IMR-90 (cell line): Measurements from ENCODE around the gene MAPKAPK2. TPM values are rescaled to one million over a fixed set of nuclear protein-coding genes. Genes with fewer than 3 reads are reported as not detected.

Source experiments
- ATAC-seq: fragments of 200-7000 bp; cut with Tn5 transposase; 2 replicates; pipeline ENCODE4 v1.9.1; 2020; ENCODE audit warnings: low read depth, mild to moderate bottlenecking, moderate library complexity
- BruUV-seq: library from RNA; stranded (reverse); fragments of 400-500 nt; replicated peaks from 2 replicates; lab custom pipeline; 2021; lab: Mats Ljungman, UMichigan
- CTCF ChIA-PET: fragments of 300-600 bp; formaldehyde crosslinking; extraction: SDS; loops from one replicate; lab custom pipeline; 2021; ENCODE audit warnings: antibody characterized with exemption; lab: Yijun Ruan, JAX
- POLR2A ChIA-PET: fragments of 300-600 bp; sonication (Branson Sonifier 250); formaldehyde crosslinking; loops from one replicate; lab custom pipeline; 2022; ENCODE audit warnings: antibody characterized with exemption; ENCODE audit not compliant: unreplicated experiment; lab: Charles Lee
- DNase-seq: peaks from one replicate; pipeline ENCODE4 v3.0.0; 2013
- H2AFZ ChIP-seq: replicated peaks from 2 replicates; pipeline ENCODE3; 2013; ENCODE audit warnings: low read length, mild to moderate bottlenecking; ENCODE audit not compliant: poor library complexity
- H2AK5ac ChIP-seq: 2 replicates; pipeline ENCODE4 v1.6.1; 2013; ENCODE audit warnings: low read depth, low read length, inconsistent platforms
- H2AK9ac ChIP-seq: replicated peaks from 2 replicates; pipeline ENCODE3; 2013; ENCODE audit warnings: mild to moderate bottlenecking, low read depth, low read length, moderate library complexity; ENCODE audit not compliant: poor library complexity
- H2BK120ac ChIP-seq: 2 replicates; pipeline ENCODE4 v1.6.1; 2013; ENCODE audit warnings: low read depth, low read length, inconsistent platforms
- H2BK15ac ChIP-seq: 3 replicates; pipeline ENCODE4 v1.6.1; 2013; ENCODE audit warnings: low read depth, low read length, inconsistent platforms
- H2BK20ac ChIP-seq: 2 replicates; pipeline ENCODE4 v1.6.1; 2013; ENCODE audit warnings: low read depth, mild to moderate bottlenecking, inconsistent platforms, low read length, moderate library complexity
- H2BK5ac ChIP-seq: 2 replicates; pipeline ENCODE4 v1.6.1; 2013; ENCODE audit warnings: mild to moderate bottlenecking, low read depth, low read length, inconsistent platforms; ENCODE audit not compliant: poor library complexity, severe bottlenecking
- H3K14ac ChIP-seq: replicated peaks from 2 replicates; pipeline ENCODE4 v1.6.1; 2013; ENCODE audit warnings: low read depth, low read length, inconsistent platforms
- H3K18ac ChIP-seq: 2 replicates; pipeline ENCODE4 v1.6.1; 2013; ENCODE audit warnings: low read depth, low read length, control low read depth
- H3K23ac ChIP-seq: 2 replicates; pipeline ENCODE4 v1.6.1; 2013; ENCODE audit warnings: low read depth, low read length, inconsistent platforms
- H3K27ac ChIP-seq: 2 replicates; pipeline ENCODE4 v1.5.1; 2013; ENCODE audit warnings: mild to moderate bottlenecking, control low read depth, low read length; ENCODE audit not compliant: insufficient read depth
- H3K27me3 ChIP-seq: 2 replicates; pipeline ENCODE4 v1.6.1; 2013; ENCODE audit warnings: low read length; ENCODE audit not compliant: control insufficient read depth, insufficient read depth
- H3K36me3 ChIP-seq: 2 replicates; pipeline ENCODE4 v1.6.1; 2013; ENCODE audit warnings: low read length, mixed read lengths; ENCODE audit not compliant: control insufficient read depth, insufficient read depth
- H3K4ac ChIP-seq: 2 replicates; pipeline ENCODE4 v1.6.1; 2013; ENCODE audit warnings: low read depth, low read length, inconsistent platforms
- H3K4me1 ChIP-seq: 2 replicates; pipeline ENCODE4 v1.6.1; 2013; ENCODE audit warnings: low read length, mixed read lengths; ENCODE audit not compliant: control insufficient read depth, insufficient read depth
- H3K4me2 ChIP-seq: 2 replicates; pipeline ENCODE4 v1.6.1; 2013; ENCODE audit warnings: low read depth, mild to moderate bottlenecking, control low read depth, low read length, moderate library complexity
- H3K4me3 ChIP-seq: 2 replicates; pipeline ENCODE4 v1.5.1; 2013; ENCODE audit warnings: low read depth, mild to moderate bottlenecking, control low read depth, low read length, moderate library complexity; ENCODE audit not compliant: insufficient read depth
- H3K56ac ChIP-seq: 2 replicates; pipeline ENCODE4 v1.6.1; 2013; ENCODE audit warnings: low read length, inconsistent platforms; ENCODE audit not compliant: insufficient read depth; ENCODE audit errors: extremely low read depth
- H3K79me1 ChIP-seq, 2 experiments: 2 replicates each; pipeline ENCODE4 v1.6.1; 2013; ENCODE audit warnings: low read length in 2 of 2, inconsistent platforms in 1 of 2, low read depth in 1 of 2
- H3K9ac ChIP-seq: 2 replicates; pipeline ENCODE4 v1.6.1; 2013; ENCODE audit warnings: low read depth, low read length, control low read depth
- H3K9me1 ChIP-seq: 2 replicates; pipeline ENCODE4 v1.6.1; 2013; ENCODE audit warnings: low read length, inconsistent platforms; ENCODE audit not compliant: insufficient read depth
- H3K9me3 ChIP-seq: 2 replicates; pipeline ENCODE4 v1.6.1; 2013; ENCODE audit warnings: low read length; ENCODE audit not compliant: control insufficient read depth, insufficient read depth
- H4K20me1 ChIP-seq: 2 replicates; pipeline ENCODE4 v1.6.1; 2013; ENCODE audit warnings: low read length, inconsistent platforms; ENCODE audit not compliant: insufficient read depth
- H4K5ac ChIP-seq: 2 replicates; pipeline ENCODE4 v1.6.1; 2013; ENCODE audit warnings: mild to moderate bottlenecking, low read depth, low read length, control low read depth
- H4K8ac ChIP-seq, 2 experiments: 2 replicates each; pipeline ENCODE4 v1.6.1; 2013; ENCODE audit warnings: low read depth in 2 of 2, low read length in 2 of 2, control low read depth in 1 of 2, inconsistent platforms in 1 of 2
- H4K91ac ChIP-seq: 2 replicates; pipeline ENCODE4 v1.6.1; 2013; ENCODE audit warnings: low read depth, low read length, inconsistent platforms; ENCODE audit not compliant: insufficient read depth
- CEBPB ChIP-seq: IDR thresholded peaks from 2 replicates; pipeline ENCODE4 v1.6.1; 2012; ENCODE audit warnings: low read depth, low read length, improper control_type of control experiment
- CHD1 ChIP-seq: IDR thresholded peaks from 2 replicates; pipeline ENCODE4 v1.6.1; 2012; ENCODE audit warnings: low read depth, low read length, improper control_type of control experiment
- MAFK ChIP-seq: IDR thresholded peaks from 2 replicates; pipeline ENCODE4 v1.6.1; 2012; ENCODE audit warnings: low read depth, low read length, improper control_type of control experiment
- MXI1 ChIP-seq: IDR thresholded peaks from 2 replicates; pipeline ENCODE4 v1.6.1; 2012; ENCODE audit warnings: low read depth, mild to moderate bottlenecking, low read length, moderate library complexity, borderline replicate concordance
- RAD21 ChIP-seq: IDR thresholded peaks from 2 replicates; pipeline ENCODE4 v1.6.1; 2012; ENCODE audit warnings: low read length, improper control_type of control experiment
- SMC3 ChIP-seq: fragments of 150-350 bp; IDR thresholded peaks from 2 replicates; pipeline ENCODE4 v1.6.1; 2016; ENCODE audit warnings: low read depth, mild to moderate bottlenecking, antibody characterized with exemption, low read length, moderate library complexity
- WGBS, 2 experiments: methylation state at CpG; one replicate each; pipeline versions ENCODE4 v1.1.5 to v1.1.7; 2013; ENCODE audit warnings: missing lambda C conversion rate in 2 of 2; ENCODE audit not compliant: insufficient read length in 1 of 2; ENCODE audit errors: extremely low coverage in 2 of 2; 5-methylcytosine and 5-hydroxymethylcytosine counted together
- dilution Hi-C: fragments of 300-500 bp; cut with HindIII; formaldehyde crosslinking; loops from one replicate; pipeline ENCODE4 v1.14.3; 2018; ENCODE audit warnings: low sequenced_read_pairs; ENCODE audit not compliant: unreplicated experiment
- in situ Hi-C: fragments of 300-500 bp; cut with MboI; formaldehyde crosslinking; loops from 3 replicates; pipeline ENCODE4 v1.14.3; 2019; ENCODE audit warnings: low sequenced_read_pairs, inconsistent platforms, mixed read lengths
- intact Hi-C: fragments of 100-400 bp; cut with micrococcal nuclease; formaldehyde crosslinking; loops from 2 replicates; pipeline ENCODE4 v1.10.0; 2022
- polyA plus RNA-seq, 3 experiments: library from polyadenylated mRNA; depleted of rRNA; stranded (reverse); fragments of >200 nt; gene quantifications; 2 replicates each; pipeline ENCODE4 v1.2.3, GENCODE V29; 2012; ENCODE audit warnings: low replicate concordance in 1 of 3
- total RNA-seq: library from RNA; depleted of rRNA; stranded (reverse); fragments of >200 nt; gene quantifications from 2 replicates; pipeline ENCODE4 v1.2.3, GENCODE V29; 2012

MAPKAPK2 gene
- total and polyA plus RNA-seq, 2 of the 4 experiments (the other 2 are of a cell fraction): 56.5 to 66.4 TPM

DNA sequence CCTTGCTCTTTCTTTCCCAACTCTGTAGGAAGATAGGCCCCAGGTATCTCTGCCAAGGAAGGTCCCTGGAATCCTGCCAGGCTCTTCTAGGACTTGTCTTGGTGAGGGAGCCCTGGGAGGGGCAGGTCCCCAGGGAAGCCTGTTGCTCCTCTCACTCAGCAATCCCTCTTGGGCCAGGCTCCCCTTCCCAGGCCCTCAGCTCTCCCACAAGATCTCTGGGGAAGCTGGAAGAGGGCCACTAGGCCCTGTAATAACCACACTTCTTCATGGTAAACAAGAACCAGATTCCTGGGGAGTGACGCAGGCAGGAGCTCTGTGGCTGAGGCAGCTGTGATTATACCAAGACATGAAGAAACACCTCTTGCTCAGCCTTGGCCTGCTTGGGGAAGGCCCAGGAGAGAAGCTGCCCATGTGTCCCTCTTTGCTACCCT is 9.9 kb upstream of the MAPKAPK2 start (continued):
- peak; percentile 10; the same call in 1 of the 2 replicates for TF ChIP-seq RAD21

DNA sequence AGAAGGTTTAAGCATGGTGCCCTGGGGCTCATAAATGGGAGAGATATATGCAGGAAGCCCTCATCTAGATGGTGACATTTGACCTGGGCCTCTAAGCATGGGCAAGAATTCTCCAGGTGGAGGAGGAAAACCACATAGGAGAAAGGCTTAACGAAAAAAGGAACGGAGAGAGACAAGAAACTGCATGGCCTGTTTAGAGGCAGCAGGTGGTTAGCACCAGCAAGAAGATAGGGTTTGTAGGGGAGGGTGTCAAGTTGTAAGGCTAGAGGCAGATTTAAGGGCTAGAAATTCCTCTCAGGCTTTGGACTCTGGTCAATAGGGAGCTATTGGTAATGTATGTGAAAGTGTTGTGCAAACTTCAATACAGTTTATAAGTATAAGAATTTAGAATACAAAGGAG is 8.2 kb upstream of the MAPKAPK2 start:
- Histone ChIP-seq H2AK9ac (no peak overlapping the region), H3K4me2 (no peak overlapping the region), H3K4me3 (no peak overlapping the region), H4K5ac (no peak overlapping the region), H3K4me1 (peaks cover 21% of the 10 kb centered on the region), H3K27me3 (no peaks in the 10 kb centered on the region; the same call in 1 of the 2 replicates), H2AK5ac (no peak overlapping the region), H2BK15ac (no peak overlapping the region; the same call in 2 of the 3 replicates), H3K9ac (no peak overlapping the region), H3K9me1 (peaks cover 13% of the 10 kb centered on the region), H3K23ac (no peak overlapping the region), H3K4ac (no peak overlapping the region), H4K20me1 (0 out of 2 replicates have a peak, but pooled peaks cover 3% of the 10 kb centered on the region), H3K18ac (no peak overlapping the region), H2AFZ (no peak overlapping the region), H2BK5ac (no peak overlapping the region), H3K27ac (no peak overlapping the region), H4K8ac (no peak overlapping the region), H2BK120ac (no peak overlapping the region), H3K14ac (no peak overlapping the region), H3K79me1 (peaks cover 0 to 7% of the 10 kb centered on the region in 2 experiments; a peak in 1 of 4 replicates), H3K56ac (no peak overlapping the region), H2BK20ac (peak overlapping the region; percentile 41), H3K36me3 (no peaks in the 10 kb centered on the region), H4K91ac (no peak overlapping the region), H3K9me3 (no peaks in the 10 kb centered on the region)
- in situ Hi-C loops (no loop called here), intact Hi-C loops (no loop called here), dilution Hi-C loops (no loop called here)
- no peak for DNase-seq
- TF ChIP-seq MXI1 (no peak), CHD1 (no peak), SMC3 (no peak), CEBPB (no peak), MAFK (no peak)
- no CpG with 5 or more reads among the region's 2 CpGs for WGBS, 2 experiments
- no peak for ATAC-seq
- POLR2A ChIA-PET: interaction anchor here (0.6 kb wide), 1 partner anchor 18 kb away, joined by 3 read pairs; no protein-coding TSS in a partner anchor
- BruUV-seq: no TSS peak
- CTCF ChIA-PET: interaction anchor here (1.3 kb wide), 1 partner anchor 12 kb away, joined by 5 read pairs; no protein-coding TSS in a partner anchor
